ENCODE measurements around the gene EEF1AKMT2. TPM values are rescaled to one million over a fixed set of nuclear protein-coding genes. Genes with fewer than 3 reads are reported as not detected.

The EEF1AKMT2 gene
- total RNA-seq, 2 donors from 2014 or later: 22.2 to 25.9 TPM

DNA sequence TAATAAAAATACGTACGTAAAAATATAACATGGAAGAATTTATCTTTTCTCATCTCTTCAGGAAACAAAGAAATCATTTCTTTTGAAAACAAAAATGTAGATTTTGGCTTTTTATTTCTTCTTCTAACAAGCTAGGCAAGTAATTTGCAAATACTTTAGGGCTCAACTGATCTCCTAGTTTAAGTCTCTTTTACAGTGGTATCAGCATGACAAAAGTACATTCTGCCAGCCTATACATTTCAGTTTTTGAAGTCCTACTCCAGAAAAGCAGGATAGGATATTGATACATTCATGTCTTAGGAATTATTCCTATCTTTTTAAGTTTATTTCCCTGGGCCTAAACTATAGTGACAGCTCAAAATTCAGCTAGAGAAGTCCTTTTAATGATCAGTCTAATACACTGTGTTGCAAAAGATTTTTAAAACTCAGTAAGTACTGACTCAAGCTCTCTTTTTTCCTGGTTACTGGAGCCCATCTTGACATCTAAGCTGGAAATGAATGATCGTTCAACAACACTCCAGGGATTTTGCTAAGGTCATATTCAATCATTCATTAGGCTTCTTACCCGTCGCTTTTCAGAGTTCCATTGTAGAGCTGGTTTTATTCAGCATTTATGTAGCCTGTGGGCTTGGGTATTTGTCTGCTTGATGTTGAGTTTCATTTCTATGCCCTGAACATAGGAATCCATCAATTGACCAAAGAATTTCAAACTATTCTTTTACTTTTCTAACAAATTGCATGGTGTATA, 35.4 kb downstream of the EEF1AKMT2 start:
- Mint-ChIP-seq H3K27ac (no peak overlapping the region), H3K36me3 (ENCODE audit: low read depth) (peaks cover 53% of the 10 kb centered on the region), H3K9me3 (no peaks in the 10 kb centered on the region), H3K4me3 (no peak overlapping the region), H3K27me3 (ENCODE audit: insufficient read depth) (no peaks in the 10 kb centered on the region), H3K4me1 (peaks cover 9% of the 10 kb centered on the region)
- Histone ChIP-seq H3K4me1 (ENCODE audit: control insufficient read depth, insufficient read depth, low read length) (no peaks in the 10 kb centered on the region), H3K27me3 (ENCODE audit: control insufficient read depth, insufficient read depth, low read length, poor library complexity, severe bottlenecking) (no peaks in the 10 kb centered on the region), H3K27ac (ENCODE audit: low read depth, low read length) (peak overlapping the region; percentile 50), H3K9me3 (ENCODE audit: control insufficient read depth, low read length) (peaks cover 4% of the 10 kb centered on the region), H3K36me3 (ENCODE audit: control insufficient read depth, insufficient read depth, low read length) (peaks cover 81% of the 10 kb centered on the region), H3K9ac (ENCODE audit: extremely low read depth, low read length, poor library complexity, severe bottlenecking) (no peak overlapping the region), H3K4me3 (ENCODE audit: low read length) (no peak overlapping the region)
- no peak for DNase-seq
- 78 to 92% methylated on average over 1 to 5 of the region's 5 CpGs for WGBS, 2 experiments (ENCODE audit: insufficient coverage in 1 of 2, insufficient read length in 1 of 2)
- TF ChIP-seq, protein P1, sequence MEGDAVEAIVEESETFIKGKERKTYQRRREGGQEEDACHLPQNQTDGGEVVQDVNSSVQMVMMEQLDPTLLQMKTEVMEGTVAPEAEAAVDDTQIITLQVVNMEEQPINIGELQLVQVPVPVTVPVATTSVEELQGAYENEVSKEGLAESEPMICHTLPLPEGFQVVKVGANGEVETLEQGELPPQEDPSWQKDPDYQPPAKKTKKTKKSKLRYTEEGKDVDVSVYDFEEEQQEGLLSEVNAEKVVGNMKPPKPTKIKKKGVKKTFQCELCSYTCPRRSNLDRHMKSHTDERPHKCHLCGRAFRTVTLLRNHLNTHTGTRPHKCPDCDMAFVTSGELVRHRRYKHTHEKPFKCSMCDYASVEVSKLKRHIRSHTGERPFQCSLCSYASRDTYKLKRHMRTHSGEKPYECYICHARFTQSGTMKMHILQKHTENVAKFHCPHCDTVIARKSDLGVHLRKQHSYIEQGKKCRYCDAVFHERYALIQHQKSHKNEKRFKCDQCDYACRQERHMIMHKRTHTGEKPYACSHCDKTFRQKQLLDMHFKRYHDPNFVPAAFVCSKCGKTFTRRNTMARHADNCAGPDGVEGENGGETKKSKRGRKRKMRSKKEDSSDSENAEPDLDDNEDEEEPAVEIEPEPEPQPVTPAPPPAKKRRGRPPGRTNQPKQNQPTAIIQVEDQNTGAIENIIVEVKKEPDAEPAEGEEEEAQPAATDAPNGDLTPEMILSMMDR (conservative IDR thresholded peaks at IDR 0.05): no peak

DNA sequence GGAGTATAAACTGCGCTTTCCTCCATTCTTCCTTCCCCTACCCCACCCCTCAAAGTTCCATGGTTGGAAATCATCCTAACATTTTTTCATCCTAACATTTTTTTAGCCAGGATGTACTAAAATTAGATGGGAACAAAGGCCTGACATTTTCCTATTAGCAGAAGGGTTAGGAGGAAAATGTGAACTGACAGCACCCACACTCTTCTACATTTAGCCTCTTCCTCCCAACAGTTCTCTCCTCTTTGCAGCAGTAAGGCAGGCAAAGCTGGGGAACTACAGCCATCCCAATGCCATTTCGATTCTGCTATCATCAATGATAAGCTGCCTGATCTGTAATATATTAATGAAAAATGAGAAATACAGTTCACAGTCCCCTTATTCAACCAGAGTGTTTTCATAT, 36.1 kb downstream of the EEF1AKMT2 start:
- 78% methylated on average over 2 of the region's 2 CpGs; no CpG with 5 or more reads in 1 of the 2 experiments for WGBS, 2 experiments (ENCODE audit: insufficient coverage in 1 of 2, insufficient read length in 1 of 2)
- TF ChIP-seq, protein P1 (conservative IDR thresholded peaks at IDR 0.05): no peak
- no peak for DNase-seq
- no peaks in the 10 kb centered on the region for H3K27me3 ChIP-seq (ENCODE audit: control insufficient read depth, insufficient read depth, low read length, poor library complexity, severe bottlenecking)
- Mint-ChIP-seq H3K36me3 (ENCODE audit: low read depth) (peaks cover 52% of the 10 kb centered on the region), H3K4me1 (peaks cover 7% of the 10 kb centered on the region), H3K27me3 (ENCODE audit: insufficient read depth) (no peaks in the 10 kb centered on the region), H3K9me3 (no peaks in the 10 kb centered on the region), H3K27ac (no peak overlapping the region), H3K4me3 (no peak overlapping the region)
- H3K4me3 ChIP-seq (ENCODE audit: low read length): no peak overlapping the region
- H3K9me3 ChIP-seq (ENCODE audit: control insufficient read depth, low read length): peaks cover 4% of the 10 kb centered on the region
- no peak overlapping the region for H3K27ac ChIP-seq (ENCODE audit: low read depth, low read length)
- H3K36me3 ChIP-seq (ENCODE audit: control insufficient read depth, insufficient read depth, low read length): peaks cover 74% of the 10 kb centered on the region
- H3K4me1 ChIP-seq (ENCODE audit: control insufficient read depth, insufficient read depth, low read length): no peaks in the 10 kb centered on the region
- no peak overlapping the region for H3K9ac ChIP-seq (ENCODE audit: extremely low read depth, low read length, poor library complexity, severe bottlenecking)

DNA sequence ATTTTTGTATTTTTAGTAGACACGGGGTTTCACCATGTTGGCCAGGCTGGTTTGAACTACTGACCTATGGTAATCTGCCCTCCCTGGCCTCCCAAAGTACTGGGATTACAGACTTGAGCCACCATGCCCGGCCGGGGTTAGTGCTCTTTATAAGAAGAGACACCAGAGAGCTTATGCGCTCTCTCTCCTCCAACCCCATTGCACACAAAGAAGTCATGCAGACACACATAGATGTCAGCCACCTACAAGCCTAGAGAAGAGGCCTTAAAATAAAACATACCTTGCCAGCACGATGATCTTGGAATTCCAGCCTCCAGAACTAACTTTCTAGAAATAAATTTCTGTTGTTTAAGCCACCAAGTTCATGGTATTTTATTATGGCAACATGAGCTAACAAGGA, 37.5 kb downstream of the EEF1AKMT2 start:
- TF ChIP-seq, protein P1 (conservative IDR thresholded peaks at IDR 0.05): no peak
- no peaks in the 10 kb centered on the region for H3K27me3 ChIP-seq (ENCODE audit: control insufficient read depth, insufficient read depth, low read length, poor library complexity, severe bottlenecking)
- no peaks in the 10 kb centered on the region for H3K4me1 ChIP-seq (ENCODE audit: control insufficient read depth, insufficient read depth, low read length)
- no peak overlapping the region for H3K4me3 ChIP-seq (ENCODE audit: low read length)
- H3K4me3 Mint-ChIP-seq: no peak overlapping the region
- H3K27me3 Mint-ChIP-seq (ENCODE audit: insufficient read depth): no peaks in the 10 kb centered on the region
- H3K27ac Mint-ChIP-seq: no peak overlapping the region
- H3K27ac ChIP-seq (ENCODE audit: low read depth, low read length): no peak overlapping the region
- H3K9me3 Mint-ChIP-seq: no peaks in the 10 kb centered on the region
- H3K4me1 Mint-ChIP-seq: peaks cover 6% of the 10 kb centered on the region
- no peak for DNase-seq
- peaks cover 67% of the 10 kb centered on the region for H3K36me3 ChIP-seq (ENCODE audit: control insufficient read depth, insufficient read depth, low read length)
- 96 to 100% methylated on average over 3 to 5 of the region's 5 CpGs for WGBS, 2 experiments (ENCODE audit: insufficient coverage in 1 of 2, insufficient read length in 1 of 2)
- no peak overlapping the region for H3K9ac ChIP-seq (ENCODE audit: extremely low read depth, low read length, poor library complexity, severe bottlenecking)
- peaks cover 44% of the 10 kb centered on the region for H3K36me3 Mint-ChIP-seq (ENCODE audit: low read depth)
- peaks cover 4% of the 10 kb centered on the region for H3K9me3 ChIP-seq (ENCODE audit: control insufficient read depth, low read length)
